GM13977 (cell line): ENCODE results near the gene AGAP3.

ENCODE experiments used
- DNase-seq: peaks from one replicate; pipeline ENCODE4 v3.0.0; 2012; ENCODE audit warnings: low spot score
- CTCF ChIP-seq: IDR thresholded peaks from 2 replicates; pipeline ENCODE4 v1.5.1; 2012; ENCODE audit warnings: mild to moderate bottlenecking, control low read depth; ENCODE audit not compliant: insufficient read depth; ENCODE audit errors: extremely low read depth, missing control alignments
- in situ Hi-C: fragments of 300-500 bp; cut with MboI; formaldehyde crosslinking; loops from one replicate; pipeline ENCODE4 v1.12.0; 2022; ENCODE audit warnings: low sequenced_read_pairs, low pct_unique_long_range_greater_than_20kb, mixed read lengths, inconsistent platforms; ENCODE audit not compliant: unreplicated experiment

Gene AGAP3

GRCh38 chr7:151193203-151193978 lies 107.1 kb downstream of the AGAP3 start:
- no peak for DNase-seq
- in situ Hi-C loops: no loop called here
- no peak for TF ChIP-seq CTCF
